Ishikawa (cell line): Measurements from ENCODE around the gene UACA.

Experiments
- CEBPB ChIP-seq: IDR thresholded peaks from 2 replicates; pipeline ENCODE4 v1.6.1; 2012
- CREB1 ChIP-seq: IDR thresholded peaks from 2 replicates; pipeline ENCODE4 v1.6.1; 2012; ENCODE audit warnings: low read depth
- EGR1 ChIP-seq: IDR thresholded peaks from 2 replicates; pipeline ENCODE4 v1.6.1; 2012
- EP300 ChIP-seq: IDR thresholded peaks from 2 replicates; pipeline ENCODE4 v1.6.1; 2012; ENCODE audit warnings: borderline replicate concordance
- FOXM1 ChIP-seq: IDR thresholded peaks from 2 replicates; pipeline ENCODE4 v1.6.1; 2012; ENCODE audit warnings: low read depth, borderline replicate concordance
- MAX ChIP-seq: IDR thresholded peaks from 2 replicates; pipeline ENCODE4 v1.6.1; 2012
- NFIC ChIP-seq: IDR thresholded peaks from 2 replicates; pipeline ENCODE4 v1.6.1; 2012
- RAD21 ChIP-seq: IDR thresholded peaks from 2 replicates; pipeline ENCODE4 v1.6.1; 2012; ENCODE audit warnings: low read depth
- REST ChIP-seq: IDR thresholded peaks from 2 replicates; pipeline ENCODE4 v1.6.1; 2012; ENCODE audit warnings: low read depth, mild to moderate bottlenecking
- TAF1 ChIP-seq: IDR thresholded peaks from 2 replicates; pipeline ENCODE4 v1.6.1; 2012; ENCODE audit warnings: low read depth, mild to moderate bottlenecking
- TCF12 ChIP-seq: IDR thresholded peaks from 2 replicates; pipeline ENCODE4 v1.6.1; 2012; ENCODE audit warnings: low read depth
- TEAD4 ChIP-seq: IDR thresholded peaks from 2 replicates; pipeline ENCODE4 v1.6.1; 2012
- YY1 ChIP-seq: IDR thresholded peaks from 2 replicates; pipeline ENCODE4 v1.6.1; 2012; ENCODE audit warnings: low read depth
- ZBTB7A ChIP-seq: IDR thresholded peaks from 2 replicates; pipeline ENCODE4 v1.6.1; 2012; ENCODE audit warnings: low read depth
- TF ChIP-seq, protein P1 (sequence below): IDR thresholded peaks from 2 replicates; pipeline ENCODE4 v1.6.1; 2012

The UACA gene

GRCh38 chr15:70789213-70789612 is 25.9 kb upstream of the UACA start:
- TF ChIP-seq TEAD4, result no peak
- TF ChIP-seq TAF1, result no peak
- no peak for TF ChIP-seq TCF12
- TF ChIP-seq RAD21, result no peak
- no peak for TF ChIP-seq EP300
- TF ChIP-seq CREB1, result no peak
- TF ChIP-seq NFIC, result no peak
- TF ChIP-seq EGR1, result no peak
- TF ChIP-seq, protein P1, sequence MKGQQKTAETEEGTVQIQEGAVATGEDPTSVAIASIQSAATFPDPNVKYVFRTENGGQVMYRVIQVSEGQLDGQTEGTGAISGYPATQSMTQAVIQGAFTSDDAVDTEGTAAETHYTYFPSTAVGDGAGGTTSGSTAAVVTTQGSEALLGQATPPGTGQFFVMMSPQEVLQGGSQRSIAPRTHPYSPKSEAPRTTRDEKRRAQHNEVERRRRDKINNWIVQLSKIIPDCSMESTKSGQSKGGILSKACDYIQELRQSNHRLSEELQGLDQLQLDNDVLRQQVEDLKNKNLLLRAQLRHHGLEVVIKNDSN, result no peak
- TF ChIP-seq CEBPB, result no peak

DNA sequence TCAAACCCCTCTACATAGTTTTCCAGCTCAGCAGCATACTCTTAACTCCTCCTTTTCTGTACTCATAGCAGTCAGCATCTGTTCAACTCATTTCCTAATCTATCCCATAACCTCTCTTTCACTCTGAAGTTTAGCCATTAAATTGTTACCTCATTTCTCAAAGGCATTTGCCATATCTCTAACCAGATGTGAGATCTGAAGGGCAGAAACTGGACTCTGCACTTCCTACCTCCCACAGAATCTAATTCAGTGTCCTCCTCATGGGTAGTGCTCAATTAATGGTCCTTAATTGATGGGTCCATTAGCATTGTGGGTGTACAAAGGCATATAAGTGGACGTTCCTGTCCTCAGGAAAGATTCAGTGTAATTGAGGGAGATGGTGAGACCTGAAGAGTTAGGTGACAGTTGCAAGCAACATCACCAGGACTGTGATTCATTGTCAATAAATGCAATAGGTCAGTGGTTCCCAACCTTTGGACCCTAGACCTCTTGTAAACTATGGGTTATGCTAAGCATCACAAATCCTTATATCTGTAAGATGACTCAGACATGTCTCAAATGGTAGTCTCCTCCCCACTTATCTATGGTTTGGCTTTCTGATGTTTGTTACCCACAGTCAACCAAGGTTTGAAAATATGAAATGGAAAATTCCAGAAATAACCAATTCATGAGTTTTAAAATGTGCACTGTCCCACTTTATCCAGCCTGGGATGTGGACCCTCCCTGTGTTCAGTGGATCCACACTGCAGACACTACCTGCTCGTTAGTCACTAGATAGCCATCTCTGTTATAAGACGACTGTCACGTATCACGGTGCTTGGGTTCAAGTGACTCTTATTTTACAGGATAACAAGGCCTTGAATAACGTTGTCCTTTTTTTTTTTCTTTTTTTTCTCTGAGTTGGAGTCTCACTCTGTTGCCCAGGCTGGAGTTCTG is 25.0 kb upstream of the UACA start:
- no peak for TF ChIP-seq ZBTB7A
- TF ChIP-seq FOXM1, result no peak
- TF ChIP-seq NFIC, result no peak
- TF ChIP-seq, protein P1, result no peak
- TF ChIP-seq CEBPB, result no peak
- TF ChIP-seq EGR1, result no peak
- no peak for TF ChIP-seq REST
- no peak for TF ChIP-seq CREB1
- TF ChIP-seq YY1, result no peak
- TF ChIP-seq EP300, result no peak

DNA sequence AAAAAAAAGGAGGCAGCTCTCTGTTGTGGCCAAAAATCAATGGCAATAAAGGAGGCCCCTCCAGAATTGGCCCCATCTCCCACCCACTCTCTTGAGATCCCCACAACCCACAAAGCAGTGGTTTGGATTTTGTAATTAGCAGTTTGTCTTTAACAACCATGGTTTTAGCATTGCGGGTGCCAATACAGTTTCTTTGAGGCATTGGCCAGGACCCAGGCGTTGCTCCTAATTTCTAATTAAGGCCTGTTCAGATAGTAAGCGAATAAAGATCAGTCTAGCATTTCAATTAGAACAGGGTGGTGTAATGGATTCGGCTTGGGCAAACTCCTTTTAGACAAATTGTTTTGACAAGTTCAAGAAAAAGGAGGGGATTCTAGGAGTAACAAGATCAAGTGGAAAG is 23.6 kb upstream of the UACA start:
- no peak for TF ChIP-seq TCF12
- TF ChIP-seq CEBPB, result no peak
- no peak for TF ChIP-seq NFIC
- TF ChIP-seq ZBTB7A, result no peak
- no peak for TF ChIP-seq YY1
- no peak for TF ChIP-seq TAF1
- TF ChIP-seq RAD21, result no peak
- no peak for TF ChIP-seq FOXM1
- TF ChIP-seq TEAD4, result no peak
- no peak for TF ChIP-seq REST
- TF ChIP-seq MAX, result no peak
- no peak for TF ChIP-seq EP300
- TF ChIP-seq EGR1, result no peak
- TF ChIP-seq, protein P1, result no peak
- TF ChIP-seq CREB1, result no peak

- TF ChIP-seq NFIC (0 out of 2 replicates have a peak, but pooled peaks have one; percentile 10), CREB1 (no peak), EP300 (0 out of 2 replicates have a peak, but pooled peaks have one; percentile 10), RAD21 (0 out of 2 replicates have a peak, but pooled peaks have one; percentile 2), REST (no peak)
These were observed 20.3 kb upstream of the UACA start for GRCh38 chr15:70783610-70784022.
